Panc1 (cell line): ENCODE measurements around the gene RHOH.

Experiments
- POLR2AphosphoS5 ChIP-seq: IDR thresholded peaks from 2 replicates; pipeline ENCODE4 v1.6.1; 2012; ENCODE audit warnings: mild to moderate bottlenecking, low read depth, low read length, moderate library complexity
- SIN3A ChIP-seq: IDR thresholded peaks from 2 replicates; pipeline ENCODE4 v1.6.1; 2012; ENCODE audit warnings: low read depth, mild to moderate bottlenecking, low read length, moderate library complexity, borderline replicate concordance; ENCODE audit not compliant: insufficient read depth
- TF ChIP-seq, protein P1 (sequence below): fragments of 450-650 bp; IDR thresholded peaks from 2 replicates; pipeline ENCODE4 v1.5.1; 2017; ENCODE audit warnings: mild to moderate bottlenecking
- TF ChIP-seq, protein P2 (sequence below), 2 experiments: IDR thresholded peaks; 2 replicates each; pipeline ENCODE4 v1.6.1; 2011 to 2012; ENCODE audit warnings: low read depth in 2 of 2, control low read depth in 1 of 2, low read length in 1 of 2, mild to moderate bottlenecking in 1 of 2, moderate library complexity in 1 of 2; ENCODE audit not compliant: insufficient read depth in 1 of 2

DNA sequence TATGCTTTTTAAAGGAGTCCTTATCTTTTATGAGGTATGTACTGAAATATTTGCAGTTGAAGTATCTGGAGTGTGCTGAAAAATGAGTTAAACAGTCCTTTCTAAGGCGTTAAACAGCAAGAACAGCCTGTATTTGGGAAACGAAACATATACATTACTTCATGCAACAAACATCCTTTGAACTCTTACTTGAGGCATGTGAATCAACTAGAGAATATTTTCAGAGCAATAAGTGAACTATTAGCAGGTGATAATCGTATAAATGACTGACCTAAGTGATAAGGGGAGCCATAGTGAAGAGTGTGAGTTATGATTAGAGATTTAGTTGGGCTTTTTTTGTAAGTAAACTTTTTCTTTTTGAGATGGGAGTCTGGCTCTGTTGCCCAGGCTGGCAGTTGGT, 45.9 kb upstream of the RHOH start:
- TF ChIP-seq POLR2AphosphoS5 (no peak), SIN3A (no peak)
- TF ChIP-seq, protein P1, sequence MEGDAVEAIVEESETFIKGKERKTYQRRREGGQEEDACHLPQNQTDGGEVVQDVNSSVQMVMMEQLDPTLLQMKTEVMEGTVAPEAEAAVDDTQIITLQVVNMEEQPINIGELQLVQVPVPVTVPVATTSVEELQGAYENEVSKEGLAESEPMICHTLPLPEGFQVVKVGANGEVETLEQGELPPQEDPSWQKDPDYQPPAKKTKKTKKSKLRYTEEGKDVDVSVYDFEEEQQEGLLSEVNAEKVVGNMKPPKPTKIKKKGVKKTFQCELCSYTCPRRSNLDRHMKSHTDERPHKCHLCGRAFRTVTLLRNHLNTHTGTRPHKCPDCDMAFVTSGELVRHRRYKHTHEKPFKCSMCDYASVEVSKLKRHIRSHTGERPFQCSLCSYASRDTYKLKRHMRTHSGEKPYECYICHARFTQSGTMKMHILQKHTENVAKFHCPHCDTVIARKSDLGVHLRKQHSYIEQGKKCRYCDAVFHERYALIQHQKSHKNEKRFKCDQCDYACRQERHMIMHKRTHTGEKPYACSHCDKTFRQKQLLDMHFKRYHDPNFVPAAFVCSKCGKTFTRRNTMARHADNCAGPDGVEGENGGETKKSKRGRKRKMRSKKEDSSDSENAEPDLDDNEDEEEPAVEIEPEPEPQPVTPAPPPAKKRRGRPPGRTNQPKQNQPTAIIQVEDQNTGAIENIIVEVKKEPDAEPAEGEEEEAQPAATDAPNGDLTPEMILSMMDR = no peak
- TF ChIP-seq, protein P2, sequence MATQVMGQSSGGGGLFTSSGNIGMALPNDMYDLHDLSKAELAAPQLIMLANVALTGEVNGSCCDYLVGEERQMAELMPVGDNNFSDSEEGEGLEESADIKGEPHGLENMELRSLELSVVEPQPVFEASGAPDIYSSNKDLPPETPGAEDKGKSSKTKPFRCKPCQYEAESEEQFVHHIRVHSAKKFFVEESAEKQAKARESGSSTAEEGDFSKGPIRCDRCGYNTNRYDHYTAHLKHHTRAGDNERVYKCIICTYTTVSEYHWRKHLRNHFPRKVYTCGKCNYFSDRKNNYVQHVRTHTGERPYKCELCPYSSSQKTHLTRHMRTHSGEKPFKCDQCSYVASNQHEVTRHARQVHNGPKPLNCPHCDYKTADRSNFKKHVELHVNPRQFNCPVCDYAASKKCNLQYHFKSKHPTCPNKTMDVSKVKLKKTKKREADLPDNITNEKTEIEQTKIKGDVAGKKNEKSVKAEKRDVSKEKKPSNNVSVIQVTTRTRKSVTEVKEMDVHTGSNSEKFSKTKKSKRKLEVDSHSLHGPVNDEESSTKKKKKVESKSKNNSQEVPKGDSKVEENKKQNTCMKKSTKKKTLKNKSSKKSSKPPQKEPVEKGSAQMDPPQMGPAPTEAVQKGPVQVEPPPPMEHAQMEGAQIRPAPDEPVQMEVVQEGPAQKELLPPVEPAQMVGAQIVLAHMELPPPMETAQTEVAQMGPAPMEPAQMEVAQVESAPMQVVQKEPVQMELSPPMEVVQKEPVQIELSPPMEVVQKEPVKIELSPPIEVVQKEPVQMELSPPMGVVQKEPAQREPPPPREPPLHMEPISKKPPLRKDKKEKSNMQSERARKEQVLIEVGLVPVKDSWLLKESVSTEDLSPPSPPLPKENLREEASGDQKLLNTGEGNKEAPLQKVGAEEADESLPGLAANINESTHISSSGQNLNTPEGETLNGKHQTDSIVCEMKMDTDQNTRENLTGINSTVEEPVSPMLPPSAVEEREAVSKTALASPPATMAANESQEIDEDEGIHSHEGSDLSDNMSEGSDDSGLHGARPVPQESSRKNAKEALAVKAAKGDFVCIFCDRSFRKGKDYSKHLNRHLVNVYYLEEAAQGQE (IDR thresholded peaks at IDR 0.05; ENCODE audit: insufficient read depth in 1 of 2, low read depth in 2 of 2, low read length in 1 of 2) = no peak
